Measurements from ENCODE around the gene SDHAF3.

DNA sequence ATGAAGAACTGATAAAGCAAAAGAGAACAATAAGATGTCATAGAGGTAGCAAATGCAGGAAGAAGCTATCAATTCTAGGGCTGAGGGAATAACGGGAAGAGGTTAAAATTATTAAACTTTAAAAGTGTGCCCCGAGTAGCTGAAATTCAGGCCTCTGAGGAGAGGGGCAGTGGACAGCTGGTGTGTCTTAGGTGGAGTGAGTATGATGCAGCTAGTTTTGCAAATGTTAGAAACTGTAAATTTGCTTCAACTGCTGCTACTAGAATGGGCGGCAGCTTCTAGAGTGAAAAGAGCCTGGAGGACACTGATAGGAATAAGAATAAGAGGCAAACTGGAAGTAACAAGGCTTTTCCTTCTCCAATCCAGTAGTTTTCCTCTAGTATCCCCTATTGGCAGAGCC is 87.3 kb downstream of the SDHAF3 start:
- TF ChIP-seq SIN3A (IDR thresholded peaks at IDR 0.05; ENCODE audit: borderline replicate concordance, insufficient read depth, low read length) (no peak), TAF1 (IDR thresholded peaks at IDR 0.05; ENCODE audit: borderline replicate concordance, insufficient read depth, low read length) (no peak)
